ENCODE data around the gene MPST. TPM values are rescaled to one million over a fixed set of nuclear protein-coding genes. Genes with fewer than 3 reads are reported as not detected.
A peak's percentile ranks its signal among the peaks of the same experiment; 100 is the strongest.

MPST gene
- total RNA-seq, 1 experiment from 2014 or later: 31.4 TPM

DNA sequence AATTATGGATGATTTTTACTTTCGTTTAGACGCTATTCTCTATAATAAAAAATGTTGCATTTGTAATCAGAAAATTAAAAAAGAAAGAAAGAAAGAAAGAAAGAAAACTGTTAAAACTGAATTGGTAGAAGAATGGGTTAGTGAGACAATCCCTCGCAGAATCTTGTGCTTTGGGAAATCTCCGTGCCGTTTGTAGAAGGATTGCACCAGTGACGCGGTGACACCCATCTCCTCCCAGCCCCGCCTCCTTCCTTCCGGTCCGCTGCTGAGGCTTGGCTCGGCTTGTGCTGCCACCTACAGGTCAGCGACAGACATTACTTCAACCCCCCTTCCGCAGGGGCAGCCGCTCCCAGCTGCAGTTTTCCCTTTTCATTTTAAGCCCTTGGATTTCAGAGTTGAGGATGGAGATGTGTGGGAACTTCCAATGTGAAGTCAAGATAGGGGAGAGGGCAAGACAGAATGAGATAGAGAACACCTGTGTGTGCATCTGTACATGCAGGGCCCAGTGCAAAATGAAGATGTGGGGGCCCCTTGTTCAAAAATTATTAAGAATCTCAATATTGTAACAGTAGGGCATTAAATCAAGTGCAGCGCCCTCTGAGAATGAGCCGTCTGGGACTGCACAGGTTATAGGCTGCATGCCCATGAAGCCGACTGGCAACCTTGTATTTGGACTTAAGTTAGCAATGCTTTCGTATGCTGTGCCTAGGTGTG lies 41.4 kb upstream of the MPST start:
- Histone ChIP-seq H3K4me1 (ENCODE audit: control insufficient read depth, insufficient read depth, low read length) (no peaks in the 10 kb centered on the region), H3K27ac (ENCODE audit: low read length) (peak overlapping the region; percentile 1; the same call in 1 of the 2 replicates), H3K27me3 (ENCODE audit: control insufficient read depth, insufficient read depth, low read length) (no peaks in the 10 kb centered on the region), H3K4me3 (ENCODE audit: low read depth in 2 of 2, low read length in 2 of 2) (peak overlapping the region; percentile 34 to 57), H3K36me3 (ENCODE audit: control insufficient read depth, insufficient read depth, low read length) (no peaks in the 10 kb centered on the region), H3K9me3 (ENCODE audit: control insufficient read depth, insufficient read depth, low read depth, low read length) (no peaks in the 10 kb centered on the region)
- in situ Hi-C loops (cut with HindIII; ENCODE audit: low pct_unique_long_range_greater_than_20kb, low sequenced_read_pairs) (no loop called here), intact Hi-C loops (cut with micrococcal nuclease; ENCODE audit: unreplicated experiment) (loop anchor here (2.0 to 5.0 kb wide), 3 partner anchors 126 to 431 kb away; no protein-coding TSS in a partner anchor)
- POLR2A ChIA-PET: no interaction called here
- peak; percentile 57 for DNase-seq (ENCODE audit: low read depth, low spot score)
- no TSS peak for BruUV-seq (replicated peaks)
- TF ChIP-seq SIN3A (IDR thresholded peaks at IDR 0.05; ENCODE audit: borderline replicate concordance, insufficient read depth, low read depth, low read length): no peak
- TF ChIP-seq, protein P1, sequence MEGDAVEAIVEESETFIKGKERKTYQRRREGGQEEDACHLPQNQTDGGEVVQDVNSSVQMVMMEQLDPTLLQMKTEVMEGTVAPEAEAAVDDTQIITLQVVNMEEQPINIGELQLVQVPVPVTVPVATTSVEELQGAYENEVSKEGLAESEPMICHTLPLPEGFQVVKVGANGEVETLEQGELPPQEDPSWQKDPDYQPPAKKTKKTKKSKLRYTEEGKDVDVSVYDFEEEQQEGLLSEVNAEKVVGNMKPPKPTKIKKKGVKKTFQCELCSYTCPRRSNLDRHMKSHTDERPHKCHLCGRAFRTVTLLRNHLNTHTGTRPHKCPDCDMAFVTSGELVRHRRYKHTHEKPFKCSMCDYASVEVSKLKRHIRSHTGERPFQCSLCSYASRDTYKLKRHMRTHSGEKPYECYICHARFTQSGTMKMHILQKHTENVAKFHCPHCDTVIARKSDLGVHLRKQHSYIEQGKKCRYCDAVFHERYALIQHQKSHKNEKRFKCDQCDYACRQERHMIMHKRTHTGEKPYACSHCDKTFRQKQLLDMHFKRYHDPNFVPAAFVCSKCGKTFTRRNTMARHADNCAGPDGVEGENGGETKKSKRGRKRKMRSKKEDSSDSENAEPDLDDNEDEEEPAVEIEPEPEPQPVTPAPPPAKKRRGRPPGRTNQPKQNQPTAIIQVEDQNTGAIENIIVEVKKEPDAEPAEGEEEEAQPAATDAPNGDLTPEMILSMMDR (IDR thresholded peaks at IDR 0.05): peak; percentile 83
- CTCF ChIA-PET: interaction anchor here (0.6 to 1.7 kb wide), 7 partner anchors 9 to 141 kb away, joined by 3 to 8 read pairs (median 4); partner anchors contain the start of genes KCTD17 and NCF4
- ATAC-seq: peak; percentile 90

DNA sequence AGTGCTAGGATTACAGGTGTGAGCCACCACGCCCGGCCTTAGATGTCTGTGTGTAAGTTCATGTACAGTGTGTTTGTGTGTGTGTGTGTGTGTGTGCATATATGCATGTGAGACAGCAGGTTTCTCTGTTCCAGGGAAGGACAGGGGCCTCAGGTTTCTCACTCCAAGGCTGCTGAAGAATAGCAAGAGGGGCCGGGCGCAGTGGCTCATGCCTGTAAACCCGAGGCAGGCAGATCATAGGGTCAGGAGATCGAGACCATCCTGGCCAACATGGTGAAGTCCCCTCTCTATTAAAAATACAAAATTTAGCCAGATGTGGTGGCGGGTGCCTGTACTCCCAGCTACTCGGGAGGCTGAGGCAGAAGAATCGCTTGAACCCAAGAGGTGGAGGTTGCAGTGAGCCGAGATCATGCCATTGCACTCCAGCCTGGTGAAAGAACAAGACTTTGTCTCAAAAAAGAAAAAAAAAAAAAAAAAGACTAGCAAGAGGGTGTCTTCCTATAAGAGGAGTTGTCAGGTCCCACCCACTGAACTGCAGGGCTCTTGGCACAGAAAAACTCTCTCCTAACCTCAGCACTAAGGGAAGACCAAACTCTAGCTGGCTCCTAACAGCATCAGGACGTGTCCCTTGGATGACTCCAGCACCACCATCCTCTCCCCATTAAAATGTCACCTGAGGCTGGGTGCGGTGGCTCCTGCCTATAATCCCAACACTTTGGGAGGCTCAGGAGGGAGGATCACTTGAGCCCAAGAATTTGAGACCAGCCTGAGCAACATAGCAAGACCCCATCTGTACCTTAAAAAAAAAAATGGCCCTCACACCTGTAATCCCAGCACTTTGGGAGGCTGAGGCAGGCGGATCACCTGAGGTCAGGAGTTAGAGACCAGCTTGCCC lies 40.3 kb upstream of the MPST start:
- BruUV-seq (replicated peaks): no TSS peak
- ChIA-PET POLR2A (interaction anchor here (0.7 kb wide), 1 partner anchor 108 kb away, joined by 12 read pairs; no protein-coding TSS in a partner anchor), CTCF (interaction anchor here (0.7 to 0.9 kb wide), 2 partner anchors 19 to 123 kb away, joined by 5 read pairs; no protein-coding TSS in a partner anchor)
- intact Hi-C loops (cut with micrococcal nuclease; ENCODE audit: unreplicated experiment): loop anchor here (2.0 to 5.0 kb wide), 3 partner anchors 127 to 432 kb away; no protein-coding TSS in a partner anchor
- DNase-seq (ENCODE audit: low read depth, low spot score) (no peak), ATAC-seq (no peak)
- H3K27me3 ChIP-seq (ENCODE audit: control insufficient read depth, insufficient read depth, low read length): no peaks in the 10 kb centered on the region
- no peaks in the 10 kb centered on the region for H3K9me3 ChIP-seq (ENCODE audit: control insufficient read depth, insufficient read depth, low read depth, low read length)
- H3K27ac ChIP-seq (ENCODE audit: low read length): no peak overlapping the region
- no peaks in the 10 kb centered on the region for H3K36me3 ChIP-seq (ENCODE audit: control insufficient read depth, insufficient read depth, low read length)
- no peak for TF ChIP-seq TCF7L2 (IDR thresholded peaks at IDR 0.05; ENCODE audit: low read depth, low read length)
- no peak for TF ChIP-seq SIN3A (IDR thresholded peaks at IDR 0.05; ENCODE audit: borderline replicate concordance, insufficient read depth, low read depth, low read length)
- TF ChIP-seq, protein P1 (IDR thresholded peaks at IDR 0.05): no peak
- TF ChIP-seq POLR2AphosphoS5 (IDR thresholded peaks at IDR 0.05; ENCODE audit: low read depth, low read length): no peak
- TF ChIP-seq, protein P2, sequence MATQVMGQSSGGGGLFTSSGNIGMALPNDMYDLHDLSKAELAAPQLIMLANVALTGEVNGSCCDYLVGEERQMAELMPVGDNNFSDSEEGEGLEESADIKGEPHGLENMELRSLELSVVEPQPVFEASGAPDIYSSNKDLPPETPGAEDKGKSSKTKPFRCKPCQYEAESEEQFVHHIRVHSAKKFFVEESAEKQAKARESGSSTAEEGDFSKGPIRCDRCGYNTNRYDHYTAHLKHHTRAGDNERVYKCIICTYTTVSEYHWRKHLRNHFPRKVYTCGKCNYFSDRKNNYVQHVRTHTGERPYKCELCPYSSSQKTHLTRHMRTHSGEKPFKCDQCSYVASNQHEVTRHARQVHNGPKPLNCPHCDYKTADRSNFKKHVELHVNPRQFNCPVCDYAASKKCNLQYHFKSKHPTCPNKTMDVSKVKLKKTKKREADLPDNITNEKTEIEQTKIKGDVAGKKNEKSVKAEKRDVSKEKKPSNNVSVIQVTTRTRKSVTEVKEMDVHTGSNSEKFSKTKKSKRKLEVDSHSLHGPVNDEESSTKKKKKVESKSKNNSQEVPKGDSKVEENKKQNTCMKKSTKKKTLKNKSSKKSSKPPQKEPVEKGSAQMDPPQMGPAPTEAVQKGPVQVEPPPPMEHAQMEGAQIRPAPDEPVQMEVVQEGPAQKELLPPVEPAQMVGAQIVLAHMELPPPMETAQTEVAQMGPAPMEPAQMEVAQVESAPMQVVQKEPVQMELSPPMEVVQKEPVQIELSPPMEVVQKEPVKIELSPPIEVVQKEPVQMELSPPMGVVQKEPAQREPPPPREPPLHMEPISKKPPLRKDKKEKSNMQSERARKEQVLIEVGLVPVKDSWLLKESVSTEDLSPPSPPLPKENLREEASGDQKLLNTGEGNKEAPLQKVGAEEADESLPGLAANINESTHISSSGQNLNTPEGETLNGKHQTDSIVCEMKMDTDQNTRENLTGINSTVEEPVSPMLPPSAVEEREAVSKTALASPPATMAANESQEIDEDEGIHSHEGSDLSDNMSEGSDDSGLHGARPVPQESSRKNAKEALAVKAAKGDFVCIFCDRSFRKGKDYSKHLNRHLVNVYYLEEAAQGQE (IDR thresholded peaks at IDR 0.05; ENCODE audit: insufficient read depth in 1 of 2, low read depth in 2 of 2, low read length in 1 of 2): no peak
- H3K4me3 ChIP-seq (ENCODE audit: low read depth in 2 of 2, low read length in 2 of 2): no peak overlapping the region
- H3K4me1 ChIP-seq (ENCODE audit: control insufficient read depth, insufficient read depth, low read length): no peaks in the 10 kb centered on the region
- in situ Hi-C loops (cut with HindIII; ENCODE audit: low pct_unique_long_range_greater_than_20kb, low sequenced_read_pairs): no loop called here

Data from Panc1 (cell line).